Mesothelial cell of epicardium (in vitro differentiated cells): ENCODE results near the gene CLCF1. TPM values are rescaled to one million over a fixed set of nuclear protein-coding genes. Genes with fewer than 3 reads are reported as not detected.

Source experiments
- DNase-seq, 2 experiments: peaks; one replicate each; pipeline ENCODE4 v3.0.0; 2021; ENCODE audit warnings: low spot score in 2 of 2; ENCODE audit not compliant: unreplicated experiment in 2 of 2
- H3K27ac Mint-ChIP-seq: 2 replicates; pipeline ENCODE4 v1.8.0; 2021; ENCODE audit warnings: mixed read lengths
- H3K27me3 Mint-ChIP-seq: 2 replicates; pipeline ENCODE4 v1.8.0; 2021; ENCODE audit warnings: low read depth, mixed read lengths
- H3K36me3 Mint-ChIP-seq: 2 replicates; pipeline ENCODE4 v1.8.0; 2021; ENCODE audit warnings: mixed read lengths
- H3K4me1 Mint-ChIP-seq: 2 replicates; pipeline ENCODE4 v1.8.0; 2021; ENCODE audit warnings: mixed read lengths
- H3K4me3 Mint-ChIP-seq: 2 replicates; pipeline ENCODE4 v1.8.0; 2021; ENCODE audit warnings: mild to moderate bottlenecking, moderate library complexity, mixed read lengths
- H3K9me3 Mint-ChIP-seq: 2 replicates; pipeline ENCODE4 v1.8.0; 2021; ENCODE audit warnings: mixed read lengths
- total RNA-seq: library from RNA; stranded (reverse); gene quantifications from 3 replicates; pipeline ENCODE4 v1.2.1, GENCODE V29; 2021
- TF ChIP-seq, protein P1 (sequence below): fragments of 200-600 bp; sonication (generic); IDR thresholded peaks from one replicate; pipeline ENCODE4 v1.5.0; 2021; ENCODE audit warnings: antibody characterized with exemption; ENCODE audit not compliant: unreplicated experiment

Gene CLCF1
- total RNA-seq, 1 donor from 2014 or later, result 5.9 TPM

- H3K27ac Mint-ChIP-seq, result no peak overlapping the region
- H3K36me3 Mint-ChIP-seq, result peaks cover 2% of the 10 kb centered on the region
- no peaks in the 10 kb centered on the region for H3K9me3 Mint-ChIP-seq
- TF ChIP-seq, protein P1, sequence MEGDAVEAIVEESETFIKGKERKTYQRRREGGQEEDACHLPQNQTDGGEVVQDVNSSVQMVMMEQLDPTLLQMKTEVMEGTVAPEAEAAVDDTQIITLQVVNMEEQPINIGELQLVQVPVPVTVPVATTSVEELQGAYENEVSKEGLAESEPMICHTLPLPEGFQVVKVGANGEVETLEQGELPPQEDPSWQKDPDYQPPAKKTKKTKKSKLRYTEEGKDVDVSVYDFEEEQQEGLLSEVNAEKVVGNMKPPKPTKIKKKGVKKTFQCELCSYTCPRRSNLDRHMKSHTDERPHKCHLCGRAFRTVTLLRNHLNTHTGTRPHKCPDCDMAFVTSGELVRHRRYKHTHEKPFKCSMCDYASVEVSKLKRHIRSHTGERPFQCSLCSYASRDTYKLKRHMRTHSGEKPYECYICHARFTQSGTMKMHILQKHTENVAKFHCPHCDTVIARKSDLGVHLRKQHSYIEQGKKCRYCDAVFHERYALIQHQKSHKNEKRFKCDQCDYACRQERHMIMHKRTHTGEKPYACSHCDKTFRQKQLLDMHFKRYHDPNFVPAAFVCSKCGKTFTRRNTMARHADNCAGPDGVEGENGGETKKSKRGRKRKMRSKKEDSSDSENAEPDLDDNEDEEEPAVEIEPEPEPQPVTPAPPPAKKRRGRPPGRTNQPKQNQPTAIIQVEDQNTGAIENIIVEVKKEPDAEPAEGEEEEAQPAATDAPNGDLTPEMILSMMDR, result no peak
- no peak for DNase-seq
- no peaks in the 10 kb centered on the region for H3K27me3 Mint-ChIP-seq
- peaks cover 18% of the 10 kb centered on the region for H3K4me1 Mint-ChIP-seq
- no peak overlapping the region for H3K4me3 Mint-ChIP-seq
Observed at GRCh38 chr11:67397536-67397935, 24.1 kb upstream of the CLCF1 start.

DNA sequence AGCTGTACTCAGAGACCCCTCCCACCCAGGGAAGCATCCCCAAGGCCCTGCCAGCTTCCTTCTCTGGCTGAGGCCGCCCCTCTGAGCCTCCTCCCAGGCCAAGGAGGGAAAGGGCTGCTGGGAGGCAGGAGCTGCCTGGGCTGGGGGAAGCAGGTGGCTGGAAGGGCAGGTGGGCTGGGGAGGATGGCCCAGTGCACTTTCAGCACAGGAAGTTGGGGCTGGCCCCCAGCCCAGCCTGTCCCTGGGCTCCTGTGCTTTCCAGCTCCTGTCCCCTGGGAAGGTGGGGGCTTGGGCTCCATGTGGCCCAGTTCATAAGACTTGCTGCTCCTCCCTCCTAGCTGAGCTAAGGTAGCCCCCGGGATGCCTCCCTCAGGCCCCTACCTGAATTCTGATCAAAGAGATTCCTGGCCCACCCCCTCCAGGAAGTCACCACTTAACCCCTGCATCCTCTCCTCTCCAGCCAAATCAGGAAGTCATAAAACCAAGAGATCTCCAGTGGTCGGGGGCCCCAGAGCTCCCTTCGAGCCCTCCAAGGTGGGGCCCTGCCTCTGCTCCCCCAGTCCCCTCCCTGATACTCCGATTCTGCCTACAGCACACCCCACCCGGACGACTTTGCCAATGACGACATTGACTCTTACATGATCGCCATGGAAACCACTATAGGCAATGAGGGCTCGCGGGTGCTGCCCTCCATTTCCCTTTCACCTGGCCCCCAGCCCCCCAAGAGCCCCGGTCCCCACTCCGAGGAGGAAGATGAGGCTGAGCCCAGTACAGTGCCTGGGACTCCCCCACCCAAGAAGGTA, 23.4 kb upstream of the CLCF1 start:
- Mint-ChIP-seq H3K4me3 (no peak overlapping the region), H3K4me1 (peaks cover 19% of the 10 kb centered on the region), H3K9me3 (no peaks in the 10 kb centered on the region), H3K27ac (peak overlapping the region; percentile 36), H3K36me3 (peaks cover 2% of the 10 kb centered on the region), H3K27me3 (no peaks in the 10 kb centered on the region)
- TF ChIP-seq, protein P1, result no peak
- no peak for DNase-seq

- no peak for DNase-seq
- Mint-ChIP-seq H3K27ac (no peak overlapping the region), H3K27me3 (no peaks in the 10 kb centered on the region), H3K4me1 (peaks cover 22% of the 10 kb centered on the region), H3K9me3 (no peaks in the 10 kb centered on the region), H3K4me3 (no peak overlapping the region), H3K36me3 (peaks cover 2% of the 10 kb centered on the region)
- TF ChIP-seq, protein P1, result no peak
Observed at GRCh38 chr11:67396259-67396581, 22.8 kb upstream of the CLCF1 start.

GRCh38 chr11:67395555-67396258, 22.3 kb upstream of the CLCF1 start:
- no peak for DNase-seq
- H3K4me3 Mint-ChIP-seq, result no peak overlapping the region
- no peak overlapping the region for H3K27ac Mint-ChIP-seq
- peaks cover 25% of the 10 kb centered on the region for H3K4me1 Mint-ChIP-seq
- no peaks in the 10 kb centered on the region for H3K9me3 Mint-ChIP-seq
- H3K27me3 Mint-ChIP-seq, result no peaks in the 10 kb centered on the region
- peaks cover 2% of the 10 kb centered on the region for H3K36me3 Mint-ChIP-seq
- TF ChIP-seq, protein P1, result no peak

- Mint-ChIP-seq H3K27me3 (no peaks in the 10 kb centered on the region), H3K36me3 (peaks cover 2% of the 10 kb centered on the region), H3K4me1 (peaks cover 28% of the 10 kb centered on the region), H3K27ac (no peak overlapping the region), H3K4me3 (peak overlapping the region; percentile 32), H3K9me3 (no peaks in the 10 kb centered on the region)
- DNase-seq, result no peak
- TF ChIP-seq, protein P1, result no peak
Observed at GRCh38 chr11:67393990-67394389, 20.6 kb upstream of the CLCF1 start.
